COLO668 (cell line): ENCODE measurements around the gene RFT1.

Source experiments
- DNase-seq: peaks from one replicate; lab custom pipeline; 2025; ENCODE audit not compliant: unreplicated experiment; lab: John Stamatoyannopoulos, UW

The RFT1 gene

DNA sequence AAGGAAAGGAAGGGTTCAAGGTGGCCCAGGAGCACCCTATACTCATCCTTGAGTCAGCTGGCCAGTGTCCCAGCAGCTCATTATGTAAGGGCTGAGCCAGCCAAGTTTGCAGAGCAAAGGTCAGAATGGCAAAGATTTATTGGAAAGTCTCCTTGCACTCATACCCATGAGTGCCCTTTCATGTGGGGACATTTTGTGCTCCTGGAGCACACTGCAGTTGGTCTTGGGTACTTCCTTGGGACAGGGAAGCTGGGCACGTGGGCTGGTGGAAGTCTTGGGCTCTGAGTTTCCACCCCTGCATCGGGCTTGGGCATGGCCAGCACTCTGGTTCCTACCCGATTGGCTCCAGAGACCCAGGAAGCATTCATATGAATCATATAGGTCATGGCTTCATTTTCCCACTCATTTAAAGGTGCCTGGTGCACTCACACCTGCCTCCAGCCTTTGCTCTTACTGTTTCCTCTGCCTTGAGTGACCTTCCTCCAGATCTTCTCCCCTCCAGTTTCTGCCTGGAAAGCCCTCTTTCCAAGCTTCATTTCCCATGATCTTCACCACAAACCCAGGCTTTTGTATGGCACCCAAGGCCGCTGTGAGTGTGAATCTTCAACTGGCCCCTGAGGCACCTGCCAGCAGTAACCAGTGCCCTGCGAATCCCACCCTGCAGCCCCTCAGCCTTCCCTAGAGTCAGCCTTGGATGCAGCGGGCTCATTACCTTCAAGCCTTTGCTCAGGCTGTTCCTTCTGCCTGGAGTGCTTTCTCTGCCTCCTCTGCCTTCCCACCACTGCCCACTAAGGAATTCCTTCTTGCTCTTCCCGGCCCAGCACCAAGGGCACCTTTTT, 20.2 kb upstream of the RFT1 start:
- DNase-seq: no peak

DNA sequence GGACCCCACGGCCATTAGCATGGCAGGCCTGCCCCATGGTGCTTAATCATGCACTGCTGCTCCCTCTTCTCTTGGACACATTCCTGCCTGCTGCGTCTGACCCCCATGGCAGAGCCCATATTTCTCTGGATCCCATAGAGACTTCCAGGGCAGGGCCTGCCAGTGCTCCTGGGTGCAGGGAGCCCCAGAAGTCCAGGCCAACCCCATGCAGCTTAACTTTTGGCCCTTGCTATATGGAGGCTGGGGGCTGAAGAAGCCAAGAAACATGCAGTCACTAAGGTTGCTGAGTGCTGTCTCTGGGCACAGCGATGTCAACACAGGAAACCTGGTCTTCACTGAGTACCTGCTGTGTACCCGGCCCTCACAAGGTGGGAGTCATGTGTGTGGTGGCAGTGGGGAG, 19.5 kb upstream of the RFT1 start:
- DNase-seq: no peak

- no peak for DNase-seq
Observed at GRCh38 chr3:53149006-53149690, 18.9 kb upstream of the RFT1 start.

DNA sequence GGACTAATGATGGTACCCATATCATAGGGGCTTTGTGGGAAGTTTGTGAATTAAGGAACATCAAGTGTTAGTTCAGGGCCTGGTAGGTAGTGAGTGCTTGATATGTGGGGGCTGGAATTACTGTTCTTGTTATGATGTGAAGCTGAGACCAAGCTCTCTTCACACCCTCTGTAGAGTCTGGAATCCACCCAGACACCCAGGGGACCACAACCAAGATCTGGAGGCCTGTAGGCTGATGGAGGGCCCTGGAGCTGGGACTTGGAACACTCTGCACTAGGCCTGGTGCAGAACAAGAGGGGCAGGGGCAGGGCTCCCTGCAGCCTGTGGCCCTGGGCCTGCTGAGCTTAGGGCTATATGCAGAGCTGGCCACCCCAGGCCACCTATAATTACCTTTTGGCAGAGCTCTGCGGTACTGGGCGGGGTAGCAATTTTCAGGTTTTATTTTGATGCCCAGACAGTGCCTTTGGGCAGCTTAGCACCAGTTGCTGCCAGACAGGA, 17.7 kb upstream of the RFT1 start:
- no peak for DNase-seq

- DNase-seq: no peak
Observed at GRCh38 chr3:53147151-53147902, 17.1 kb upstream of the RFT1 start.

GRCh38 chr3:53146319-53146891, 16.2 kb upstream of the RFT1 start:
- DNase-seq: no peak

DNA sequence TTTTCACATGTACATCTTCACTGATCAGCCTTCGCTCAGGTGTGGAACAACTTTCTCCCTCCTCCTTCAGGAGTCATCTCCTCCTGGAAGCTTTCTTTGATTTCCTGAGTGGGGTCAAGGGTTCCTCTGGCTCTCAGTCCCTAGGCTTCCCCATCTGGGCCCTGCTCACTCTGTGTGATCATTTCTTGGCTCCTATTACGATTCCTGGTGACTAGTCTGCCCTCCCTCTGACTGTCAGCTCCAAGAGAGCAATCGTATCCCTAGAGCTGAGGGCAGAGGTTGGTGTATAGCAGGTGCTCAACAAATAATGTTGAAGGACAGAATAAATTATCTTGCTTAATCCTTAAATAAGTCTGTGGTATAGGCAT, 15.5 kb upstream of the RFT1 start:
- DNase-seq: peak; percentile 24

DNA sequence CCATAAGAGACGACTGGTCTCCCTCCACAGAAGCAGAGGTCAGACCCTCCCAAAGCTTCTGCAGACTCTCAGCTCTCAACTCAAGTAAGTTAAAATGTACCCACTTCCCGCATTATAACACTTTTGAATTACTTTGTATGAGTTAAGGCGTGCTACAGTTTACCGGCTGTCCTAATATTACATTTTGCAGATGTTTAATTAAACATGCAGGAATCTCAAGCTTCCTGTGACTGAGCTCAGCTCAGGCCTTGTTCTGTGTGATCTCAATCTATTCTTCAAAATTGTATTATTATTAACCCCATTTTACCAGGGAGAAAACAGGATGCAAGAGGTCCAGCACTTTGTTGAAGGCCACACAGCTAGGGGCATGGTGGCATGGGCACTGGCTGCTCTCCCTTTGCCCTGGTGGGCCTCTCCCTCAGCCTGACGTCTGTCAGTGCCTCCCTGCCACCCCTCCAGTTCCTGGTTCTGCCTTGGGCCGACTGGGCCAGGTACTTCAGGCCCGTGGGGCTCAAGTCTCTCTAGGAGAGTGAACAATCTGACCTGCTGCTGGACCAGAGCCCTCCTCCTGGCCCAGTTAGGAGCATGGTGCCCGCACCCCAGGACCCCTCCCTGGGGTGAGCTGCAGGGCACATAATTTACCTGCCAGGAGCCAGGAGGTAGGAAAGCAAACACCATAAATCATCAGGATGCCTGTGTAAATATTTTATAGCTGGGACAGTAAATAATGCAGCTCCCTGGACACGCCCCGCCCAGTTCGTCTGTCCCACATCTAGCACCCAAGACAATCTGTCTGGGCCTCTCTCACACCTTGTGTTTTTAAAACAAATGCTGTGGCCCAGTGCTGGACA, 14.9 kb upstream of the RFT1 start:
- peak; percentile 59 for DNase-seq

DNA sequence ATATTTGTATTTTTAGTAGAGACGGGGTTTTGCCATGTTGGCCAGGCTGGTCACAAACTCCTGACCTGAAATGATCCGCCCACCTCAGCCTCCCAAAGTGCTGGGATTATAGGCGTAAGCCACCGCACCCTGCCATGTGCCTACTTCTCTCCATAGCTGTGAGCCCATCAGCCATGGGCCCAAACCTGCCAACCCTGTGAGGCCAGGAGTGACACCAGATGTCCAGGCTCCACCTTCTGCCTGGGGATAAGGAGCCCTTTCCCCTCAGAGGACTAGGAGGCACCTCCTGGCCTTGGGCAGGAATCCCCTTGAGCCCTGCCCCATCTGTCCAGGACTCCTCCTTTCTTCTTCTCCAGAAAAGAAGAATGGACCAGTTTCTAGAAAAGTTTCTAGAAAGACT, 14.2 kb upstream of the RFT1 start:
- DNase-seq: no peak

DNA sequence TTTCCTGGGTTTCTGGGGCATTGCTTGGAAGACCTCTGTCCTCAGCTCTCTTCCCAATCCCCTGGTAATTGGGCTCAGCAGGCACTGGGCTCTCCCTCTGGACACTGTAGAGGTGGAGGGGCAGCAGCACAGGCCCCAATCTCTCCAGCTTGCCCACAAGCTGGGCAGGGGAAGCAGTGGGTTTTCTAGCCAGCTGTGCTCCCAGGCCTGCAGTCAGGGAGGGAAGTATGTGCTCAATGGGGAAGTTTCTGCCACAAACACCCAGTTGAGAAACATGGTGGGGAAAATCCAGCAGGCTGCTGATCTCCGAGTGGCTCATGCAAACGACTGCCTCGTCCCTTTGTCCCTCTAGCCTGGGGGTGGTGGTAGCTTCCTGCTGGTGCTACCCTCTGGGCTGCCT, 12.8 kb upstream of the RFT1 start:
- no peak for DNase-seq

GRCh38 chr3:53140847-53141845, 10.9 kb upstream of the RFT1 start:
- no peak for DNase-seq

- DNase-seq: no peak
Observed at GRCh38 chr3:53139906-53140846, 9.9 kb upstream of the RFT1 start.

DNA sequence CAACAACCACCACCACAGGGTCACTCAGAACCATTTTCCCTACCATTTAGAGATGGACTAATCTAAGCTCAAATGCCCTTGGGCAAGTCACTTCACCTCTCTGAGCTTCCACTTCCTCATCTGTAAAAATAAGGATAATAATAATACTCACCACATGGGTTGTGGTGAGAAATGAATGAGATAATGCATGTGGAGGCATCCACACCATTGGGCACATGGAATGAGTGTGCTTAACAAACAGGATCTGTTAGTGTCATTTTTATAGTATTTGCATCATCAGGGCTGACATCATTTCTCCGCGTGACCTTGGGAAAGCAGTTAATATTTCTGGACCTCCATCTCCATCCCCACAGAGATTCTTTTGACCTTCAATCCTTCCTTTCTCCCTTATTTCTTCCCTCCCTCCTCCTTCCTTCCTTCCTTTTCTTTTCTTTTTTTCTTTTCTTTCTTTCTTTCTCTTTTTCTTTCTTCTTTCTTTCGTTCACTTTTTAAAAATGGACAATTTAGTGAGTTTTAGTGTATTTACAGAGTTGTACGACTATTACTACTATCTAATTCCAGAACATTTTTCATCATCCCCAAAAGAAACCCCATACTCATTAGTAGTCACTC, 7.7 kb upstream of the RFT1 start:
- no peak for DNase-seq

DNA sequence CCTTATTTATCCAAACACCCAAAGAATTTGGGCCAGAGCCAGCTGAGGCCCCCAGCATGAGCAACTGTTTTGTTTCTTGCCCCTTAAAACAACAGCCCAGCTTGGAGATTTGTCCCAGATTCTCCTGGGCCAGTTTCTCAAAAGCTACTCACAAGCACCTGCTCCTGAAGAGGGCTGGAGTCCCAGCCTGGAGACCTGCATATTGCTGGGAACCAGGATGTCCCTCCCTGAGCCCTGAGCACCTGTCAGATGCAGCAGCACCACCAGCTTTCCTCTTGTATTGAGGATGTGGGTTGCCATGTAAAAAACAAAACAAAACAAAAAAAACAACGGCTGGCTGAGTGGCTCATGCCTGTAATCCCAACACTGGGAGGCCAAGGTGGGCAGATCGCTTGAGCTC, 7.0 kb upstream of the RFT1 start:
- peak; percentile 48 for DNase-seq

GRCh38 chr3:53134631-53135232, 4.5 kb upstream of the RFT1 start:
- peak; percentile 61 for DNase-seq

- DNase-seq: no peak
Observed at GRCh38 chr3:53132347-53132746, 2.1 kb upstream of the RFT1 start.

- DNase-seq: no peak
Observed at GRCh38 chr3:53131096-53131495, 861 bp upstream of the RFT1 start.
